Progenitor cell of endocrine pancreas (in vitro differentiated cells): Measurements from ENCODE around the gene MYOD1. TPM values are rescaled to one million over a fixed set of nuclear protein-coding genes. Genes with fewer than 3 reads are reported as not detected.
A peak's percentile ranks its signal among the peaks of the same experiment; 100 is the strongest.

Experiments used
- DNase-seq: peaks from one replicate; pipeline ENCODE4 v3.0.0; 2021; ENCODE audit warnings: low spot score; ENCODE audit not compliant: unreplicated experiment
- H3K27ac Mint-ChIP-seq: 2 replicates; pipeline ENCODE4 v1.8.0; 2021; ENCODE audit warnings: mild to moderate bottlenecking, moderate library complexity, mixed read lengths
- H3K27me3 Mint-ChIP-seq: 2 replicates; pipeline ENCODE4 v1.8.0; 2021; ENCODE audit warnings: mixed read lengths
- H3K36me3 Mint-ChIP-seq: 2 replicates; pipeline ENCODE4 v1.8.0; 2022; ENCODE audit warnings: mixed read lengths; ENCODE audit not compliant: insufficient read depth
- H3K4me1 Mint-ChIP-seq: 2 replicates; pipeline ENCODE4 v1.8.0; 2021; ENCODE audit warnings: low read depth, mixed read lengths
- H3K4me3 Mint-ChIP-seq: 2 replicates; pipeline ENCODE4 v1.8.0; 2021; ENCODE audit warnings: low read depth, mild to moderate bottlenecking, moderate library complexity, mixed read lengths
- H3K9me3 Mint-ChIP-seq: 2 replicates; pipeline ENCODE4 v1.8.0; 2021; ENCODE audit warnings: low read depth, mixed read lengths
- CTCF ChIP-seq: fragments of 200-600 bp; sonication (generic); IDR thresholded peaks from one replicate; pipeline ENCODE4 v1.5.0; 2021; ENCODE audit warnings: antibody characterized with exemption, mild to moderate bottlenecking; ENCODE audit not compliant: unreplicated experiment
- total RNA-seq: library from RNA; stranded (reverse); gene quantifications from 2 replicates; pipeline ENCODE4 v1.2.1, GENCODE V29; 2021

Gene MYOD1
- total RNA-seq, 1 donor from 2014 or later = not detected

- H3K27ac Mint-ChIP-seq = no peak overlapping the region
- no peak for DNase-seq
- no peaks in the 10 kb centered on the region for H3K9me3 Mint-ChIP-seq
- no peak for TF ChIP-seq CTCF
- peaks cover 26% of the 10 kb centered on the region for H3K27me3 Mint-ChIP-seq
- no peak overlapping the region for H3K4me3 Mint-ChIP-seq
- H3K4me1 Mint-ChIP-seq = peaks cover 2% of the 10 kb centered on the region
- no peaks in the 10 kb centered on the region for H3K36me3 Mint-ChIP-seq
Observed at GRCh38 chr11:17716807-17717206, 2.6 kb upstream of the MYOD1 start.

- no peak for TF ChIP-seq CTCF
- H3K4me3 Mint-ChIP-seq = no peak overlapping the region
- H3K36me3 Mint-ChIP-seq = no peaks in the 10 kb centered on the region
- H3K4me1 Mint-ChIP-seq = peaks cover 2% of the 10 kb centered on the region
- no peak for DNase-seq
- no peak overlapping the region for H3K27ac Mint-ChIP-seq
- no peaks in the 10 kb centered on the region for H3K9me3 Mint-ChIP-seq
- peaks cover 38% of the 10 kb centered on the region for H3K27me3 Mint-ChIP-seq
Observed at GRCh38 chr11:17718015-17718414, 1.4 kb upstream of the MYOD1 start.

GRCh38 chr11:17718510-17718962 lies 835 bp upstream of the MYOD1 start:
- H3K36me3 Mint-ChIP-seq = no peaks in the 10 kb centered on the region
- no peaks in the 10 kb centered on the region for H3K9me3 Mint-ChIP-seq
- peaks cover 38% of the 10 kb centered on the region for H3K27me3 Mint-ChIP-seq
- no peak for TF ChIP-seq CTCF
- no peak for DNase-seq
- peaks cover 2% of the 10 kb centered on the region for H3K4me1 Mint-ChIP-seq
- no peak overlapping the region for H3K27ac Mint-ChIP-seq
- H3K4me3 Mint-ChIP-seq = no peak overlapping the region

- TF ChIP-seq CTCF = peak; percentile 54
- Mint-ChIP-seq H3K27ac (no peak overlapping the region), H3K4me3 (no peak overlapping the region), H3K9me3 (no peaks in the 10 kb centered on the region), H3K27me3 (peaks cover 48% of the 10 kb centered on the region), H3K36me3 (no peaks in the 10 kb centered on the region), H3K4me1 (peaks cover 2% of the 10 kb centered on the region)
- DNase-seq = no peak
Observed at GRCh38 chr11:17719938-17720795, 796 bp downstream of the MYOD1 start.

GRCh38 chr11:17720796-17721171 lies 1.4 kb downstream of the MYOD1 start:
- H3K4me3 Mint-ChIP-seq = no peak overlapping the region
- no peaks in the 10 kb centered on the region for H3K36me3 Mint-ChIP-seq
- TF ChIP-seq CTCF = no peak
- no peak for DNase-seq
- peaks cover 2% of the 10 kb centered on the region for H3K4me1 Mint-ChIP-seq
- no peak overlapping the region for H3K27ac Mint-ChIP-seq
- peaks cover 53% of the 10 kb centered on the region for H3K27me3 Mint-ChIP-seq
- no peaks in the 10 kb centered on the region for H3K9me3 Mint-ChIP-seq
